ENCODE measurements around the gene ZFAND2A. TPM values are rescaled to one million over a fixed set of nuclear protein-coding genes. Genes with fewer than 3 reads are reported as not detected.

The ZFAND2A gene
- total RNA-seq, 1 experiment from 2014 or later, result 14.5 TPM

DNA sequence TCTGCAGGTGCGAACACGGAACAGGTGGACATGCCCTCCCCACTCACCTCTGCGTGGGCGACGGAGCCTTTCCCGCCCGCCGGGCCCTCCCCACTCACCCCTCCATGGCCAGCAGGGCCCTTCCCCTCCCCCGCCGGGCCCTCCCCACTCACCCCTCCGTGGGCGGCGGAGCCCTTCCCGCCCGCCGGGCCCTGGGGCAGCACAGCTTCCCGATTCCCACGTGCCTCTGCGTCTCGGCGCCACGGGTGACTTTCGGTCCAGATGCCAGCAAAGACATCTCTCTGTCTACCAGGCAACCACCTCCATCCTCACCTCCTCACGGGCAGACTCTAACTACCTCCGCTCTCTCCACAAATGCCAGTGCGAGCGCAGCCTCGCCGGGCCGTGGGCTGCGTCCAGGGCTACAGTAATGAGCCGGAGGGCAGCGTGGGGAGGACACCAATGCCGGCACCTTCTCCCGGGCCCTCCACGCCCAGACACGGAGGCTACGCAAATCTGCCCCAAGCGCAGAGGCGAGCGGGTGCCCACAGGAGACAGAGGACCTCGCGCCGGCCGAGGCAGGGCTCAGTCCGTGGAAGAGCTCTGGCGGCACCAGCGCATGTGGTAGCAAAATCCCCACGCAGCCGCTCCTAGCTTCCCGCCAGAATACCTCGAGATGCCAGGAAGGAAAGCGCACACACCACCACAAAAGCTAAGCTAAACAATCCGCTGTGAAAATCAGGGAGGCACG is 50.2 kb downstream of the ZFAND2A start:
- Mint-ChIP-seq H3K9me3 (no peaks in the 10 kb centered on the region), H3K4me1 (no peaks in the 10 kb centered on the region), H3K36me3 (no peaks in the 10 kb centered on the region), H3K27me3 (ENCODE audit: low read depth) (no peaks in the 10 kb centered on the region), H3K4me3 (no peak overlapping the region), H3K27ac (peak overlapping the region; percentile 72)
- no peak for DNase-seq (ENCODE audit: low spot score)
- CTCF ChIA-PET, result interaction anchor here (1.4 kb wide), 1 partner anchor 14 kb away, joined by 4 read pairs; no protein-coding TSS in a partner anchor
- TF ChIP-seq, protein P1, sequence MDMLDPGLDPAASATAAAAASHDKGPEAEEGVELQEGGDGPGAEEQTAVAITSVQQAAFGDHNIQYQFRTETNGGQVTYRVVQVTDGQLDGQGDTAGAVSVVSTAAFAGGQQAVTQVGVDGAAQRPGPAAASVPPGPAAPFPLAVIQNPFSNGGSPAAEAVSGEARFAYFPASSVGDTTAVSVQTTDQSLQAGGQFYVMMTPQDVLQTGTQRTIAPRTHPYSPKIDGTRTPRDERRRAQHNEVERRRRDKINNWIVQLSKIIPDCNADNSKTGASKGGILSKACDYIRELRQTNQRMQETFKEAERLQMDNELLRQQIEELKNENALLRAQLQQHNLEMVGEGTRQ (CRISPR knock-in tag; IDR thresholded peaks at IDR 0.05), result no peak
- no peak for TF ChIP-seq FOXK1 (CRISPR knock-in tag; IDR thresholded peaks at IDR 0.05)
- no peak for TF ChIP-seq CREM (CRISPR knock-in tag; IDR thresholded peaks at IDR 0.05)
- TF ChIP-seq, protein P2, sequence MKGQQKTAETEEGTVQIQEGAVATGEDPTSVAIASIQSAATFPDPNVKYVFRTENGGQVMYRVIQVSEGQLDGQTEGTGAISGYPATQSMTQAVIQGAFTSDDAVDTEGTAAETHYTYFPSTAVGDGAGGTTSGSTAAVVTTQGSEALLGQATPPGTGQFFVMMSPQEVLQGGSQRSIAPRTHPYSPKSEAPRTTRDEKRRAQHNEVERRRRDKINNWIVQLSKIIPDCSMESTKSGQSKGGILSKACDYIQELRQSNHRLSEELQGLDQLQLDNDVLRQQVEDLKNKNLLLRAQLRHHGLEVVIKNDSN (CRISPR knock-in tag; IDR thresholded peaks at IDR 0.05), result no peak
- TF ChIP-seq ATF1 (CRISPR knock-in tag; IDR thresholded peaks at IDR 0.05), result no peak
- TF ChIP-seq, protein P3, sequence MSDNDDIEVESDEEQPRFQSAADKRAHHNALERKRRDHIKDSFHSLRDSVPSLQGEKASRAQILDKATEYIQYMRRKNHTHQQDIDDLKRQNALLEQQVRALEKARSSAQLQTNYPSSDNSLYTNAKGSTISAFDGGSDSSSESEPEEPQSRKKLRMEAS (CRISPR knock-in tag; IDR thresholded peaks at IDR 0.05), result no peak
- no peak for TF ChIP-seq ZNF121 (CRISPR knock-in tag; IDR thresholded peaks at IDR 0.05)
- TF ChIP-seq NFATC4 (CRISPR knock-in tag; IDR thresholded peaks at IDR 0.05), result no peak
- no peak for TF ChIP-seq SMAD3 (CRISPR knock-in tag; IDR thresholded peaks at IDR 0.05; ENCODE audit: borderline replicate concordance)
- TF ChIP-seq ZNF317 (CRISPR knock-in tag; IDR thresholded peaks at IDR 0.05; ENCODE audit: borderline replicate concordance, low read depth), result no peak
- TF ChIP-seq ESRRA (CRISPR knock-in tag; IDR thresholded peaks at IDR 0.05; ENCODE audit: borderline replicate concordance), result no peak
- ATAC-seq, result no peak
- POLR2A ChIA-PET, result no interaction called here

DNA sequence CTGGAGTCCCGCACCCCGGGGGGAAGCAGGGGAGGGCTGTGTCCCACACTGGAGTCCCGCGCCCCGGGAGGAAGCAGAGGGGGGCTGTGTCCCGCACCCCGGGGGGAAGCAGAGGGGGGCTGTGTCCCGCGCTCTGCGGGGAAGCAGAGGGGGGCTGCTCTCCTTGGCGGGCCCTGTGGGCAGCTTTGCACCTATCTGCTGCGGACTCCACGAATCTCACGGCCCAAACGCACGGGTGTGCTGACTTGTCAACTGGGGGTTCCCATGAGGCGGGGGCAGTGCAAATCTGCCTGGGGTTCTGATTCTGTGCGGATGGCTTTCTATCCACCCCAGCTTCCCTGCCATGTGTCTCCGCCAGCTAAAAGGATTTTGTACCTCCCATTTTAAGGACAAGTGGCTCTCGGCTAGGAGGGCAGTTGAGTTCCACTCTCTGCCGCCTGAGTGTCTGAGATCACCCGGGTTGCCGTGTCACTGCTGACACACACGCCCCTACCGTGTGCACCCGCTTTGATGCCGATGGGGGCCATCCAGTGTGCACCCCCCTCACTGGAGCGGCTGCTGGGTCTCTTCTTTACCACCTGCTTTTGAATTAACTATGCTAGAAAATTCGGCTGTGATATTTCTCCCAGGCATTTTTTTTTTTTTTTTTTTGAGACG is 51.6 kb downstream of the ZFAND2A start:
- ATAC-seq, result no peak
- Mint-ChIP-seq H3K27me3 (ENCODE audit: low read depth) (no peaks in the 10 kb centered on the region), H3K4me3 (no peak overlapping the region), H3K9me3 (no peaks in the 10 kb centered on the region), H3K36me3 (no peaks in the 10 kb centered on the region), H3K4me1 (no peaks in the 10 kb centered on the region), H3K27ac (no peak overlapping the region)
- POLR2A ChIA-PET, result no interaction called here
- TF ChIP-seq SMAD4 (CRISPR knock-in tag; IDR thresholded peaks at IDR 0.05) (no peak), CREB1 (CRISPR knock-in tag; IDR thresholded peaks at IDR 0.05) (no peak), SOX15 (CRISPR knock-in tag; IDR thresholded peaks at IDR 0.05) (no peak), SP1 (CRISPR knock-in tag; conservative IDR thresholded peaks at IDR 0.05) (no peak), FOXJ3 (CRISPR knock-in tag; IDR thresholded peaks at IDR 0.05; ENCODE audit: borderline replicate concordance) (no peak), ZNF396 (CRISPR knock-in tag; IDR thresholded peaks at IDR 0.05; ENCODE audit: borderline replicate concordance) (no peak), JUN (CRISPR knock-in tag; IDR thresholded peaks at IDR 0.05) (no peak), FOXK1 (CRISPR knock-in tag; IDR thresholded peaks at IDR 0.05) (no peak), EMX1 (CRISPR knock-in tag; IDR thresholded peaks at IDR 0.05) (no peak), TEAD4 (CRISPR knock-in tag; IDR thresholded peaks at IDR 0.05) (no peak), JAZF1 (CRISPR knock-in tag; IDR thresholded peaks at IDR 0.05) (no peak)
- TF ChIP-seq, protein P2 (CRISPR knock-in tag; IDR thresholded peaks at IDR 0.05), result no peak
- TF ChIP-seq, protein P4, sequence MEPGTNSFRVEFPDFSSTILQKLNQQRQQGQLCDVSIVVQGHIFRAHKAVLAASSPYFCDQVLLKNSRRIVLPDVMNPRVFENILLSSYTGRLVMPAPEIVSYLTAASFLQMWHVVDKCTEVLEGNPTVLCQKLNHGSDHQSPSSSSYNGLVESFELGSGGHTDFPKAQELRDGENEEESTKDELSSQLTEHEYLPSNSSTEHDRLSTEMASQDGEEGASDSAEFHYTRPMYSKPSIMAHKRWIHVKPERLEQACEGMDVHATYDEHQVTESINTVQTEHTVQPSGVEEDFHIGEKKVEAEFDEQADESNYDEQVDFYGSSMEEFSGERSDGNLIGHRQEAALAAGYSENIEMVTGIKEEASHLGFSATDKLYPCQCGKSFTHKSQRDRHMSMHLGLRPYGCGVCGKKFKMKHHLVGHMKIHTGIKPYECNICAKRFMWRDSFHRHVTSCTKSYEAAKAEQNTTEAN (CRISPR knock-in tag; IDR thresholded peaks at IDR 0.05), result no peak
- TF ChIP-seq, protein P5, sequence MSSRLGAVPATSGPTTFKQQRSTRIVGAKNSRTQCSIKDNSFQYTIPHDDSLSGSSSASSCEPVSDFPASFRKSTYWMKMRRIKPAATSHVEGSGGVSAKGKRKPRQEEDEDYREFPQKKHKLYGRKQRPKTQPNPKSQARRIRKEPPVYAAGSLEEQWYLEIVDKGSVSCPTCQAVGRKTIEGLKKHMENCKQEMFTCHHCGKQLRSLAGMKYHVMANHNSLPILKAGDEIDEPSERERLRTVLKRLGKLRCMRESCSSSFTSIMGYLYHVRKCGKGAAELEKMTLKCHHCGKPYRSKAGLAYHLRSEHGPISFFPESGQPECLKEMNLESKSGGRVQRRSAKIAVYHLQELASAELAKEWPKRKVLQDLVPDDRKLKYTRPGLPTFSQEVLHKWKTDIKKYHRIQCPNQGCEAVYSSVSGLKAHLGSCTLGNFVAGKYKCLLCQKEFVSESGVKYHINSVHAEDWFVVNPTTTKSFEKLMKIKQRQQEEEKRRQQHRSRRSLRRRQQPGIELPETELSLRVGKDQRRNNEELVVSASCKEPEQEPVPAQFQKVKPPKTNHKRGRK (CRISPR knock-in tag; IDR thresholded peaks at IDR 0.05; ENCODE audit: borderline replicate concordance), result no peak
- TF ChIP-seq, protein P6, sequence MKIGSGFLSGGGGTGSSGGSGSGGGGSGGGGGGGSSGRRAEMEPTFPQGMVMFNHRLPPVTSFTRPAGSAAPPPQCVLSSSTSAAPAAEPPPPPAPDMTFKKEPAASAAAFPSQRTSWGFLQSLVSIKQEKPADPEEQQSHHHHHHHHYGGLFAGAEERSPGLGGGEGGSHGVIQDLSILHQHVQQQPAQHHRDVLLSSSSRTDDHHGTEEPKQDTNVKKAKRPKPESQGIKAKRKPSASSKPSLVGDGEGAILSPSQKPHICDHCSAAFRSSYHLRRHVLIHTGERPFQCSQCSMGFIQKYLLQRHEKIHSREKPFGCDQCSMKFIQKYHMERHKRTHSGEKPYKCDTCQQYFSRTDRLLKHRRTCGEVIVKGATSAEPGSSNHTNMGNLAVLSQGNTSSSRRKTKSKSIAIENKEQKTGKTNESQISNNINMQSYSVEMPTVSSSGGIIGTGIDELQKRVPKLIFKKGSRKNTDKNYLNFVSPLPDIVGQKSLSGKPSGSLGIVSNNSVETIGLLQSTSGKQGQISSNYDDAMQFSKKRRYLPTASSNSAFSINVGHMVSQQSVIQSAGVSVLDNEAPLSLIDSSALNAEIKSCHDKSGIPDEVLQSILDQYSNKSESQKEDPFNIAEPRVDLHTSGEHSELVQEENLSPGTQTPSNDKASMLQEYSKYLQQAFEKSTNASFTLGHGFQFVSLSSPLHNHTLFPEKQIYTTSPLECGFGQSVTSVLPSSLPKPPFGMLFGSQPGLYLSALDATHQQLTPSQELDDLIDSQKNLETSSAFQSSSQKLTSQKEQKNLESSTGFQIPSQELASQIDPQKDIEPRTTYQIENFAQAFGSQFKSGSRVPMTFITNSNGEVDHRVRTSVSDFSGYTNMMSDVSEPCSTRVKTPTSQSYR (CRISPR knock-in tag; IDR thresholded peaks at IDR 0.05), result no peak
- no peak for DNase-seq (ENCODE audit: low spot score)
- CTCF ChIA-PET, result interaction anchor here (0.7 to 1.2 kb wide), 2 partner anchors 14 to 118 kb away, joined by 3 to 4 read pairs; no protein-coding TSS in a partner anchor

All from WTC11 (cell line).